Adipocyte (in vitro differentiated cells): ENCODE data around the gene DRD4.

ENCODE experiments used
- DNase-seq: peaks from one replicate; pipeline ENCODE4 v3.0.0-alpha.2; 2015; ENCODE audit warnings: low read depth
- H3K27me3 ChIP-seq: replicated peaks from 2 replicates; pipeline ENCODE4 v1.7.0; 2013; ENCODE audit warnings: mild to moderate bottlenecking, low read length, moderate library complexity; ENCODE audit not compliant: control insufficient read depth, insufficient read depth
- H3K36me3 ChIP-seq: 2 replicates; pipeline ENCODE4 v1.7.0; 2013; ENCODE audit warnings: low read length, mild to moderate bottlenecking, moderate library complexity; ENCODE audit not compliant: control insufficient read depth, insufficient read depth, severe bottlenecking
- H3K4me1 ChIP-seq: 2 replicates; pipeline ENCODE4 v1.7.0; 2013; ENCODE audit warnings: mild to moderate bottlenecking, low read length, moderate library complexity; ENCODE audit not compliant: control insufficient read depth, insufficient read depth
- H3K4me3 ChIP-seq: 2 replicates; pipeline ENCODE4 v1.7.0; 2013; ENCODE audit warnings: mild to moderate bottlenecking, low read length, moderate library complexity
- H3K9ac ChIP-seq: 2 replicates; pipeline ENCODE4 v1.7.0; 2013; ENCODE audit warnings: mild to moderate bottlenecking, low read length, moderate library complexity
- H3K9me3 ChIP-seq: 2 replicates; pipeline ENCODE4 v1.7.0; 2013; ENCODE audit warnings: mild to moderate bottlenecking, low read length, moderate library complexity; ENCODE audit not compliant: control insufficient read depth

Gene DRD4

GRCh38 chr11:625636-626268, 11.3 kb upstream of the DRD4 start:
- Histone ChIP-seq H3K9me3 (no peaks in the 10 kb centered on the region), H3K9ac (no peak overlapping the region), H3K4me3 (no peak overlapping the region), H3K36me3 (no peaks in the 10 kb centered on the region), H3K27me3 (peaks cover 5% of the 10 kb centered on the region), H3K4me1 (no peaks in the 10 kb centered on the region)
- no peak for DNase-seq

DNA sequence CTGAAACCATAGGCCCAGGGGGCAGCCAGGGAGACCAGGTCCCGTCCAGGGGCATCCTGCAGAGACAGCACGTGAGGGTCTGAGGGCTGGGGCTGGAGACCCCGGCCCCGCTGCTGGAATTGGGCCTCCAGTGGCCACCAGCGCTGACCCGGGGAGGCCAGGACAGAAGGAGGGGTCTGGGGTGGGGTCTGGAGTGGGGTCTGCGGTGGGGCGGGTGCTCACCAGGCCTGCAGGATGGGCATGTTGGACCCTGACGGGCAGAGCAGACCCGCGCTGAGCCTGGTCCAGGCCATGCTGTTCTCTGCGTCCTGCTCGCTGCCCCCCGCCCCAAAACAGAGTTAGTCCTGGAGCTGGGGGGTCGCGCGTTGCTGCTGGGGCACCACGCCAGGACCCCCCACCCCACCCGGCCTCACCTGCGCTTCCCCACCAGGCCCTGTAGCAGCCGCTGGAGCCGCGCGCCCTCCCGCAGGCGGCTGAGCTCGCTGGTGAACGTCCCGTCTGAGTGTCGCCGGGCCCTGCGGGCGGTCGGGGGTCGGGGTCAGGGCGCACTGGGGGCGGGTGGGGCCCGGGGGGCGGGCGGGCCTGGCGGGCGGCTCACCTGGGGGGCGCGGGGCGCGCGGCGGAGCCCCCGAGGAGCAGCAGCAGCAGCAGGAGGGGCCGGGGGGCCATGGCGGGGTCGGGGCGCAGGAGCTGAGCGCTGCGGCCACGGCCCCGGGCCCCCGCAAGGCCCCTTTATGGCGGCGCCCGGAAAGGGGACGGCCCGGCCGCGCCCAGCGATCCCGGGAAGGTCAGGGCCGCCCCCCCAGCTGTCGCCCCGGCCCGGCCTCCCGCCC, 10.4 kb upstream of the DRD4 start, which contains the start of gene SCT:
TSS of gene SCT (minus strand) at position 707 of the 833 bp plus-strand sequence. CDS start at position 669, 38 bp downstream.
- no peak within 1 kb of the TSS for H3K9ac ChIP-seq
- no peaks in the 10 kb centered on the region for H3K36me3 ChIP-seq
- H3K9me3 ChIP-seq = no peaks in the 10 kb centered on the region
- H3K4me3 ChIP-seq = no peak within 1 kb of the TSS
- DNase-seq = no peak
- peaks cover 5% of the 10 kb centered on the region for H3K27me3 ChIP-seq
- H3K4me1 ChIP-seq = no peaks in the 10 kb centered on the region

- peaks cover 5% of the 10 kb centered on the region for H3K27me3 ChIP-seq
- DNase-seq = no peak
- no peaks in the 10 kb centered on the region for H3K36me3 ChIP-seq
These were observed 9.8 kb upstream of the DRD4 start for GRCh38 chr11:627308-627576.

GRCh38 chr11:628056-628455, 9.0 kb upstream of the DRD4 start:
- Histone ChIP-seq H3K9me3 (no peaks in the 10 kb centered on the region), H3K4me3 (no peak overlapping the region), H3K27me3 (peaks cover 5% of the 10 kb centered on the region), H3K4me1 (no peaks in the 10 kb centered on the region), H3K36me3 (no peaks in the 10 kb centered on the region), H3K9ac (no peak overlapping the region)
- no peak for DNase-seq

More at GRCh38 chr11:627308-627576, 9.8 kb upstream of the DRD4 start:
- no peaks in the 10 kb centered on the region for H3K4me1 ChIP-seq
- no peak overlapping the region for H3K4me3 ChIP-seq
- H3K9ac ChIP-seq = no peak overlapping the region
- H3K9me3 ChIP-seq = no peaks in the 10 kb centered on the region

- DNase-seq = no peak
- no peaks in the 10 kb centered on the region for H3K9me3 ChIP-seq
- peaks cover 5% of the 10 kb centered on the region for H3K27me3 ChIP-seq
- no peaks in the 10 kb centered on the region for H3K4me1 ChIP-seq
- H3K4me3 ChIP-seq = no peak overlapping the region
- H3K36me3 ChIP-seq = no peaks in the 10 kb centered on the region
- H3K9ac ChIP-seq = no peak overlapping the region
These were observed 7.9 kb upstream of the DRD4 start for GRCh38 chr11:629237-629583.

- Histone ChIP-seq H3K4me3 (no peak overlapping the region), H3K9ac (no peak overlapping the region), H3K27me3 (no peaks in the 10 kb centered on the region), H3K9me3 (no peaks in the 10 kb centered on the region), H3K36me3 (no peaks in the 10 kb centered on the region), H3K4me1 (no peaks in the 10 kb centered on the region)
- DNase-seq = no peak
These were observed 6.2 kb upstream of the DRD4 start for GRCh38 chr11:630871-631270.

GRCh38 chr11:635945-636510, 1.0 kb upstream of the DRD4 start:
- Histone ChIP-seq H3K9ac (no peak overlapping the region), H3K4me1 (no peaks in the 10 kb centered on the region), H3K9me3 (no peaks in the 10 kb centered on the region), H3K4me3 (no peak overlapping the region), H3K27me3 (no peaks in the 10 kb centered on the region), H3K36me3 (no peaks in the 10 kb centered on the region)
- DNase-seq = no peak

- H3K9ac ChIP-seq = no peak overlapping the region
- DNase-seq = no peak
- no peaks in the 10 kb centered on the region for H3K9me3 ChIP-seq
- H3K4me3 ChIP-seq = peak overlapping the region; percentile 27
- H3K4me1 ChIP-seq = no peaks in the 10 kb centered on the region
- no peaks in the 10 kb centered on the region for H3K27me3 ChIP-seq
- no peaks in the 10 kb centered on the region for H3K36me3 ChIP-seq
These were observed 194 bp downstream of the DRD4 start for GRCh38 chr11:637333-637592.

DNA sequence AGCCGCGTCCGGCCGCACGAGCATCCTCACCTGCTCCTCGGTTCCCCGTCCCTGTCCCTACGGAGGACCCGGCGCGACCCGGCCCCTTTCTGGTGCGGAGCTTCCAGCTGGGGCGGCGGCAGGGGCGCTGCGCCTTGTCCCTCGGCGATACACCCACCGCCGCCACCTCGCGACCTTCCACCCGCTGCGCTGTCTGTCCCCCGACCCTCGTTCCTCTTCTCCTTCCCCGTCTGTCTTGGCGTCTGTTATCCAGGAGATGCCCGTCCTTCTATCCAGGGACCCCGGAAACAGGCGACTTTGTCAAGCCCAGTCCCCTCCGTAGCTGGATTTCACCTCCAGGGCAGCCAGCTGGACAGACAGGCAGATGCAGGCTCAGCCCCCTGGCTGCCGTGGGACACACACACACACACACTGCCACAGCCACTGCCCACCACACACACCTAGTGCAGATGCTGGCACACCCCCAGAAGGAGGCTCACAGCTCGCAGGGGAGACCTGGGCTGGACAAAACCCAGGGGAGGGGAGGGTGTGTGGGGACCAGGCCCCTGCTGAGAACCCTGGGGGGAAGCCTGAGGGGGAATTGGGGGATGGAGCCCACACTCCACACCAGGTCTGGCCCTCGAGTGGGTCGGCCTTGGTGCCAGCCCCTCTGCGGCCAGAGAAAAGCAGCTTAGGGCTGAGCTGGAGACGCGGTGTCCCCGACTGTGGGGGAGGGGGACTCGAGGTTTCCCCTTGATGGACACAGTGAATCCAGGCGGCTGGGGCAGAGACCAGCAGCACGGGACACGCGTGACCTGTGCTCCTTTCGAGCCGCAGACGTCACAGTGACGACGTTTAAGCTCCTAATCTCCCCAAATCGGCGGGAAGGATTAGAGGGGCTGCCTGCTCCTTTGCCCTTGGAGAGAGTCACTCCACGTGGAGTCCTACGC, 788 bp downstream of the DRD4 start:
- H3K4me3 ChIP-seq = peak overlapping the region; percentile 27
- H3K36me3 ChIP-seq = no peaks in the 10 kb centered on the region
- H3K9ac ChIP-seq = no peak overlapping the region
- no peaks in the 10 kb centered on the region for H3K9me3 ChIP-seq
- DNase-seq = no peak
- no peaks in the 10 kb centered on the region for H3K27me3 ChIP-seq
- H3K4me1 ChIP-seq = no peaks in the 10 kb centered on the region

- Histone ChIP-seq H3K27me3 (no peaks in the 10 kb centered on the region), H3K4me1 (no peaks in the 10 kb centered on the region), H3K9me3 (no peaks in the 10 kb centered on the region), H3K9ac (no peak overlapping the region), H3K36me3 (peaks cover 3% of the 10 kb centered on the region), H3K4me3 (no peak overlapping the region)
- no peak for DNase-seq
These were observed 1.7 kb downstream of the DRD4 start for GRCh38 chr11:638631-639331.
